ENCODE results near the gene COLEC12.

Gene COLEC12

DNA sequence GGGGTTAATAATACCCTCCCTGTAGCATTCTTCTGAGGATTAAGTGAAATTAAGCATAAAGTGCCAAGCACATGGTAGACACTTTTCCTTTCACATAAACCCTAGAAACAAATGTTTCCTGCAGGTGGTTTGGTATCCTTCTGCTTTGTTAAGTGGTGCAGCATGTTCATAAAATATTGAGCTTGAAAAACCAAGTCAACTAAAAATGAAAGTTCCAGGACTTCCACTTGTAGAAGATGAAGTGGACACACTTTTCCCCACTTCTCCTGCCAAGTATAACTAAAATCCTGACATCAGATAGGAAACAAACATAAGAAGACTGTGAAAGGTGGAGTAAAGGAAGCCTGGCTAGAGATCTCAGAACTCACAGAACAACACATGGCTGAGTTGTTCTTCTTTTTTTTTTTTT is 90.5 kb downstream of the COLEC12 start:
- no peaks in the 10 kb centered on the region for H3K79me2 ChIP-seq (ENCODE audit: insufficient read depth, low read length)
- no peaks in the 10 kb centered on the region for H3K36me3 ChIP-seq (ENCODE audit: insufficient read depth, low read length)
- H3K9me3 ChIP-seq (ENCODE audit: insufficient read depth, low read depth, low read length): peaks cover 28% of the 10 kb centered on the region; the same call in 1 of the 2 replicates
- H3K27me3 ChIP-seq (ENCODE audit: insufficient read depth, low read length, poor library complexity, severe bottlenecking): no peaks in the 10 kb centered on the region
- no peak overlapping the region for H2AFZ ChIP-seq (ENCODE audit: low read length)
- H3K4me1 ChIP-seq (ENCODE audit: insufficient read depth, low read length, poor library complexity, severe bottlenecking): no peaks in the 10 kb centered on the region
- H3K4me3 ChIP-seq (ENCODE audit: low read length, poor library complexity, severe bottlenecking): no peak overlapping the region
- H3K9me2 ChIP-seq (replicated peaks; ENCODE audit: low read depth, low read length): no peaks in the 10 kb centered on the region
- no peaks in the 10 kb centered on the region for H4K20me1 ChIP-seq (ENCODE audit: insufficient read depth, low read length, poor library complexity, severe bottlenecking)
- H3K4me2 ChIP-seq (ENCODE audit: low read depth, low read length, poor library complexity, severe bottlenecking): no peak overlapping the region
- no peaks in the 10 kb centered on the region for H3F3A ChIP-seq (ENCODE audit: low read depth)
- TF ChIP-seq, protein P1, sequence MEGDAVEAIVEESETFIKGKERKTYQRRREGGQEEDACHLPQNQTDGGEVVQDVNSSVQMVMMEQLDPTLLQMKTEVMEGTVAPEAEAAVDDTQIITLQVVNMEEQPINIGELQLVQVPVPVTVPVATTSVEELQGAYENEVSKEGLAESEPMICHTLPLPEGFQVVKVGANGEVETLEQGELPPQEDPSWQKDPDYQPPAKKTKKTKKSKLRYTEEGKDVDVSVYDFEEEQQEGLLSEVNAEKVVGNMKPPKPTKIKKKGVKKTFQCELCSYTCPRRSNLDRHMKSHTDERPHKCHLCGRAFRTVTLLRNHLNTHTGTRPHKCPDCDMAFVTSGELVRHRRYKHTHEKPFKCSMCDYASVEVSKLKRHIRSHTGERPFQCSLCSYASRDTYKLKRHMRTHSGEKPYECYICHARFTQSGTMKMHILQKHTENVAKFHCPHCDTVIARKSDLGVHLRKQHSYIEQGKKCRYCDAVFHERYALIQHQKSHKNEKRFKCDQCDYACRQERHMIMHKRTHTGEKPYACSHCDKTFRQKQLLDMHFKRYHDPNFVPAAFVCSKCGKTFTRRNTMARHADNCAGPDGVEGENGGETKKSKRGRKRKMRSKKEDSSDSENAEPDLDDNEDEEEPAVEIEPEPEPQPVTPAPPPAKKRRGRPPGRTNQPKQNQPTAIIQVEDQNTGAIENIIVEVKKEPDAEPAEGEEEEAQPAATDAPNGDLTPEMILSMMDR (conservative IDR thresholded peaks at IDR 0.05; ENCODE audit: low read length): no peak
- TF ChIP-seq EZH2phosphoT487 (IDR thresholded peaks at IDR 0.05; ENCODE audit: borderline replicate concordance): no peak
- no peak overlapping the region for H3K9ac ChIP-seq (ENCODE audit: low read depth, low read length, poor library complexity, severe bottlenecking)

DNA sequence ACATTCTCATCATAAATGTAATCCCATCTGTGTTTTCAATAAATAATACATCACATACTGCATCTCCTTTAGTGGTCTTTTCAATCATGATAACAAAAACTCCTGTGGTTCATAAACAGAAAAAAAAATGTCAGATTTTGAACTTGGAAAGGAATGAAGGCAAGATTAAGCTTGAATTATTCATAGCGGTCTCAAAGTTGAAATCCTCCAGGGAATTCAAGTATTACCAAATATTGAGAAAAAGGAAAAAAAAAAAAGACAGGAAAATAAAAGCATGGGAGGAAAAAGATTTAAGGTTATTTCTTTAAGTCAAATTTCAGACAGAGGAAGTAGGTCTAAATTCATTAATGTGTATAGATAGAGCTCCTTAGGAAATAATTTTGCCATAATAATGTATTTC is 92.1 kb downstream of the COLEC12 start:
- Histone ChIP-seq H2AFZ (ENCODE audit: low read length) (no peak overlapping the region), H3K27me3 (ENCODE audit: insufficient read depth, low read length, poor library complexity, severe bottlenecking) (no peaks in the 10 kb centered on the region), H3K36me3 (ENCODE audit: insufficient read depth, low read length) (no peaks in the 10 kb centered on the region), H3K4me2 (ENCODE audit: low read depth, low read length, poor library complexity, severe bottlenecking) (no peak overlapping the region), H3K4me3 (ENCODE audit: low read length, poor library complexity, severe bottlenecking) (no peak overlapping the region), H3K4me1 (ENCODE audit: insufficient read depth, low read length, poor library complexity, severe bottlenecking) (no peaks in the 10 kb centered on the region), H3K79me2 (ENCODE audit: insufficient read depth, low read length) (no peaks in the 10 kb centered on the region), H3K9me3 (ENCODE audit: insufficient read depth, low read depth, low read length) (peaks cover 28% of the 10 kb centered on the region; the same call in 1 of the 2 replicates), H4K20me1 (ENCODE audit: insufficient read depth, low read length, poor library complexity, severe bottlenecking) (no peaks in the 10 kb centered on the region), H3K9ac (ENCODE audit: low read depth, low read length, poor library complexity, severe bottlenecking) (no peak overlapping the region), H3K9me2 (replicated peaks; ENCODE audit: low read depth, low read length) (no peaks in the 10 kb centered on the region), H3F3A (ENCODE audit: low read depth) (no peaks in the 10 kb centered on the region)
- TF ChIP-seq EZH2phosphoT487 (IDR thresholded peaks at IDR 0.05; ENCODE audit: borderline replicate concordance): no peak
- TF ChIP-seq, protein P1 (conservative IDR thresholded peaks at IDR 0.05; ENCODE audit: low read length): no peak

DNA sequence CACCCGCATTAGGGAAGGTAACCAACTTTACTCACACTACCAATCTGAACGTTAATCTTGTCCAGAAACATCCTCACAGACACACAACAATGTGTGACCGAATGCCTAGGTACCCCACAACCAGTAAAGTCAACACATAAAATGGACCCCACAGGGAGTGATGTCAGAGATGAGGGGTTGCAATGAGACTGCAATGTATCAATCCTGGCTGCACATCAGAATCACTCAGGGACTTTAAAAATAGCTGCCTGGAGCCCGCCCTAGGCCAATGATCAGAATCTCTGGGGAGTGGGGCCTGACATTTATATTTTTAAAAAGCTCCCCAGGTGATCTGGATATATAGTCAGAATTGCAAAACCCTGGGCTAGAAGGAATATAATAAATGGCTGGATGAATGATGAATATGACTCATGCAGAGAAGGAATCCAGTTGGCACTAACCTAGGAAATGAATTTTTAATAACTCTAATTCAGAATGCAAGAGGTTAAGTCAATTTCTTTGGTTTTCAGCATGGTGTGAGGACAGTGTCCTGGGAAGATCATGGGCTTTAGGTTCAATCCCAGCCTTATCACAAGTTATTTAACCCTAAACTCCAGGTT is 92.8 kb downstream of the COLEC12 start:
- Histone ChIP-seq H3K79me2 (ENCODE audit: insufficient read depth, low read length) (no peaks in the 10 kb centered on the region), H4K20me1 (ENCODE audit: insufficient read depth, low read length, poor library complexity, severe bottlenecking) (no peaks in the 10 kb centered on the region), H2AFZ (ENCODE audit: low read length) (no peak overlapping the region), H3K27me3 (ENCODE audit: insufficient read depth, low read length, poor library complexity, severe bottlenecking) (no peaks in the 10 kb centered on the region), H3K9me3 (ENCODE audit: insufficient read depth, low read depth, low read length) (peaks cover 28% of the 10 kb centered on the region; the same call in 1 of the 2 replicates), H3K9ac (ENCODE audit: low read depth, low read length, poor library complexity, severe bottlenecking) (no peak overlapping the region), H3K4me1 (ENCODE audit: insufficient read depth, low read length, poor library complexity, severe bottlenecking) (no peaks in the 10 kb centered on the region), H3K4me3 (ENCODE audit: low read length, poor library complexity, severe bottlenecking) (no peak overlapping the region), H3K9me2 (replicated peaks; ENCODE audit: low read depth, low read length) (no peaks in the 10 kb centered on the region), H3K4me2 (ENCODE audit: low read depth, low read length, poor library complexity, severe bottlenecking) (no peak overlapping the region), H3K36me3 (ENCODE audit: insufficient read depth, low read length) (no peaks in the 10 kb centered on the region), H3F3A (ENCODE audit: low read depth) (no peaks in the 10 kb centered on the region)
- TF ChIP-seq EZH2phosphoT487 (IDR thresholded peaks at IDR 0.05; ENCODE audit: borderline replicate concordance): no peak
- TF ChIP-seq, protein P1 (conservative IDR thresholded peaks at IDR 0.05; ENCODE audit: low read length): no peak
